ENCODE measurements around the gene IFITM10. TPM values are rescaled to one million over a fixed set of nuclear protein-coding genes. Genes with fewer than 3 reads are reported as not detected.

Gene IFITM10
- polyA plus RNA-seq, 1 of the 3 experiments (the other 2 are of a cell fraction) = 0.21 TPM

GRCh38 chr11:1771700-1772099 lies 21.3 kb upstream of the IFITM10 start (continued):
- no peak for TF ChIP-seq CTCF (IDR thresholded peaks at IDR 0.05)
- TF ChIP-seq, protein P1, sequence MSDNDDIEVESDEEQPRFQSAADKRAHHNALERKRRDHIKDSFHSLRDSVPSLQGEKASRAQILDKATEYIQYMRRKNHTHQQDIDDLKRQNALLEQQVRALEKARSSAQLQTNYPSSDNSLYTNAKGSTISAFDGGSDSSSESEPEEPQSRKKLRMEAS (IDR thresholded peaks at IDR 0.05; ENCODE audit: low read depth) = no peak
- TF ChIP-seq FOXM1 (IDR thresholded peaks at IDR 0.05; ENCODE audit: low read depth) = no peak
- no peak for TF ChIP-seq FOSL2 (IDR thresholded peaks at IDR 0.05; ENCODE audit: borderline replicate concordance, low read depth)
- TF ChIP-seq CHD2 (IDR thresholded peaks at IDR 0.05; ENCODE audit: low read length, partially characterized antibody) = no peak
- no peak for TF ChIP-seq JUND (IDR thresholded peaks at IDR 0.05)
- TF ChIP-seq REST (IDR thresholded peaks at IDR 0.05; ENCODE audit: low read depth, low read length) = no peak
- TF ChIP-seq POLR2AphosphoS5 (IDR thresholded peaks at IDR 0.05; ENCODE audit: low read depth, low read length) = no peak
- no peak for TF ChIP-seq NFIC (IDR thresholded peaks at IDR 0.05; ENCODE audit: borderline replicate concordance)
- no peak for TF ChIP-seq TAF1 (IDR thresholded peaks at IDR 0.05; ENCODE audit: borderline replicate concordance, low read depth, low read length)

- POLR2A ChIA-PET = interaction anchor here (0.6 kb wide), 1 partner anchor 7 kb away, joined by 5 read pairs; the partner anchor contains the start of gene CTSD
- DNase-seq = no peak
- H2AFZ ChIP-seq (ENCODE audit: low read depth) = no peak overlapping the region
- H3K9me2 ChIP-seq = no peaks in the 10 kb centered on the region
- no peak overlapping the region for H3K9ac ChIP-seq
- no peak overlapping the region for H3K27ac ChIP-seq (ENCODE audit: low read depth in 2 of 2, low read length in 1 of 2)
- no peaks in the 10 kb centered on the region for H3K27me3 ChIP-seq (ENCODE audit: insufficient read depth)
- H3K9me3 ChIP-seq = no peaks in the 10 kb centered on the region
- H3K4me2 ChIP-seq = no peak overlapping the region
- H3K4me3 ChIP-seq (ENCODE audit: low read depth in 2 of 2, low read length in 1 of 2) = no peak overlapping the region
- no peaks in the 10 kb centered on the region for H4K20me1 ChIP-seq (ENCODE audit: insufficient read depth)
- H3K79me2 ChIP-seq (ENCODE audit: insufficient read depth) = no peaks in the 10 kb centered on the region
- 93% methylated on average over 18 of the region's 18 CpGs for WGBS (ENCODE audit: low lambda C conversion rate)
- no peaks in the 10 kb centered on the region for H3K36me3 ChIP-seq (replicated peaks in 1 of 2; ENCODE audit: control insufficient read depth in 1 of 2, insufficient read depth in 2 of 2, low read length in 1 of 2)
- peaks cover 4 to 12% of the 10 kb centered on the region in 2 experiments; a peak in 2 of 4 replicates for H3K4me1 ChIP-seq (ENCODE audit: control insufficient read depth in 1 of 2, insufficient read depth in 2 of 2, low read depth in 1 of 2, low read length in 1 of 2)
- CTCF ChIA-PET = interaction anchor here (1.5 to 2.2 kb wide), 3 partner anchors 12 to 78 kb away, joined by 3 to 8 read pairs (median 5); no protein-coding TSS in a partner anchor
- no peaks in the 10 kb centered on the region for H3F3A ChIP-seq (replicated peaks; ENCODE audit: insufficient read depth)
- TF ChIP-seq TEAD4 (IDR thresholded peaks at IDR 0.05; ENCODE audit: borderline replicate concordance, insufficient read depth) (no peak), RXRA (IDR thresholded peaks at IDR 0.05; ENCODE audit: borderline replicate concordance, low read depth) (no peak), NFIC (IDR thresholded peaks at IDR 0.05; ENCODE audit: borderline replicate concordance) (no peak), CTCF (IDR thresholded peaks at IDR 0.05) (no peak), REST (IDR thresholded peaks at IDR 0.05; ENCODE audit: low read depth, low read length) (no peak), EP300 (IDR thresholded peaks at IDR 0.05; ENCODE audit: borderline replicate concordance in 1 of 2, low read depth in 1 of 2, low read length in 1 of 2) (no peak), TCF12 (IDR thresholded peaks at IDR 0.05) (no peak), FOXM1 (IDR thresholded peaks at IDR 0.05; ENCODE audit: low read depth) (no peak), MEF2A (IDR thresholded peaks at IDR 0.05; ENCODE audit: borderline replicate concordance, low read depth) (no peak), ELF1 (IDR thresholded peaks at IDR 0.05) (no peak)
- TF ChIP-seq, protein P2, sequence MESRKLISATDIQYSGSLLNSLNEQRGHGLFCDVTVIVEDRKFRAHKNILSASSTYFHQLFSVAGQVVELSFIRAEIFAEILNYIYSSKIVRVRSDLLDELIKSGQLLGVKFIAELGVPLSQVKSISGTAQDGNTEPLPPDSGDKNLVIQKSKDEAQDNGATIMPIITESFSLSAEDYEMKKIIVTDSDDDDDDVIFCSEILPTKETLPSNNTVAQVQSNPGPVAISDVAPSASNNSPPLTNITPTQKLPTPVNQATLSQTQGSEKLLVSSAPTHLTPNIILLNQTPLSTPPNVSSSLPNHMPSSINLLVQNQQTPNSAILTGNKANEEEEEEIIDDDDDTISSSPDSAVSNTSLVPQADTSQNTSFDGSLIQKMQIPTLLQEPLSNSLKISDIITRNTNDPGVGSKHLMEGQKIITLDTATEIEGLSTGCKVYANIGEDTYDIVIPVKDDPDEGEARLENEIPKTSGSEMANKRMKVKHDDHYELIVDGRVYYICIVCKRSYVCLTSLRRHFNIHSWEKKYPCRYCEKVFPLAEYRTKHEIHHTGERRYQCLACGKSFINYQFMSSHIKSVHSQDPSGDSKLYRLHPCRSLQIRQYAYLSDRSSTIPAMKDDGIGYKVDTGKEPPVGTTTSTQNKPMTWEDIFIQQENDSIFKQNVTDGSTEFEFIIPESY (IDR thresholded peaks at IDR 0.05; ENCODE audit: borderline replicate concordance, low read depth) = no peak
These were observed 20.9 kb upstream of the IFITM10 start for GRCh38 chr11:1771273-1771672.

All from SK-N-SH (cell line).